Lower lobe of right lung (tissue), 2 donors: ENCODE results near the gene SPATA2. TPM values are rescaled to one million over a fixed set of nuclear protein-coding genes. Genes with fewer than 3 reads are reported as not detected.
"Not testable (repeated sequence)": the region's sequence is repeated elsewhere in the genome, so short reads cannot be mapped to it uniquely, and the experiment has no call there.

Source experiments
- ATAC-seq, 2 donors: fragments of 200-7000 bp; cut with Tn5 transposase; one replicate each; pipeline ENCODE4 v1.9.1; 2020 to 2022; ENCODE audit warnings: mild to moderate bottlenecking in 2 of 2, moderate library complexity in 2 of 2
- DNase-seq: peaks from one replicate; pipeline ENCODE4 v3.0.0-alpha.2; 2020
- H3K27ac ChIP-seq: fragments of 200-600 bp; one replicate; pipeline ENCODE4 v1.8.0; 2022
- H3K27me3 ChIP-seq: fragments of 200-600 bp; one replicate; pipeline ENCODE4 v1.8.0; 2022; ENCODE audit warnings: low read depth
- H3K36me3 ChIP-seq: fragments of 200-600 bp; one replicate; pipeline ENCODE4 v1.8.0; 2022; ENCODE audit warnings: mild to moderate bottlenecking
- H3K4me1 ChIP-seq: fragments of 200-600 bp; one replicate; pipeline ENCODE4 v1.8.0; 2022
- H3K4me3 ChIP-seq: fragments of 200-600 bp; one replicate; pipeline ENCODE4 v1.8.0; 2022; ENCODE audit warnings: mild to moderate bottlenecking
- H3K9me3 ChIP-seq: fragments of 200-600 bp; one replicate; pipeline ENCODE4 v1.8.0; 2022
- CTCF ChIP-seq: fragments of 200-600 bp; IDR thresholded peaks from one replicate; pipeline ENCODE4 v1.8.0; 2022; ENCODE audit warnings: antibody characterized with exemption, mild to moderate bottlenecking
- intact Hi-C: fragments of 100-400 bp; cut with DNase I; formaldehyde crosslinking; loops from one replicate; pipeline ENCODE4 v1.11.0; 2022
- long read RNA-seq: library from polyadenylated mRNA; unstranded; transcript quantifications from one replicate; pipeline ENCODE4 v2.0.0, GENCODE V29; 2021
- total RNA-seq: library from RNA; stranded (reverse); fragmentation: NEBNext Ultra II Directional; extraction: Animal tissue kit (Norgen Biotek cat#: 25700); gene quantifications from one replicate; pipeline ENCODE4 v1.2.1, GENCODE V29; 2021
- donor health status: DM: no; HTN: yes; CAD: no; lungs with severe emphysema.

The SPATA2 gene, protein sequence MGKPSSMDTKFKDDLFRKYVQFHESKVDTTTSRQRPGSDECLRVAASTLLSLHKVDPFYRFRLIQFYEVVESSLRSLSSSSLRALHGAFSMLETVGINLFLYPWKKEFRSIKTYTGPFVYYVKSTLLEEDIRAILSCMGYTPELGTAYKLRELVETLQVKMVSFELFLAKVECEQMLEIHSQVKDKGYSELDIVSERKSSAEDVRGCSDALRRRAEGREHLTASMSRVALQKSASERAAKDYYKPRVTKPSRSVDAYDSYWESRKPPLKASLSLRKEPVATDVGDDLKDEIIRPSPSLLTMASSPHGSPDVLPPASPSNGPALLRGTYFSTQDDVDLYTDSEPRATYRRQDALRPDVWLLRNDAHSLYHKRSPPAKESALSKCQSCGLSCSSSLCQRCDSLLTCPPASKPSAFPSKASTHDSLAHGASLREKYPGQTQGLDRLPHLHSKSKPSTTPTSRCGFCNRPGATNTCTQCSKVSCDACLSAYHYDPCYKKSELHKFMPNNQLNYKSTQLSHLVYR
- 7.2 TPM for total RNA-seq
- long read RNA-seq, full-length matches to known transcripts = 8 of 13 reads
- long read RNA-seq, partial matches to known transcripts = 0 of 13 reads
- long read RNA-seq, other reads (novel, unspliced or antisense) = 5 of 13 reads

DNA sequence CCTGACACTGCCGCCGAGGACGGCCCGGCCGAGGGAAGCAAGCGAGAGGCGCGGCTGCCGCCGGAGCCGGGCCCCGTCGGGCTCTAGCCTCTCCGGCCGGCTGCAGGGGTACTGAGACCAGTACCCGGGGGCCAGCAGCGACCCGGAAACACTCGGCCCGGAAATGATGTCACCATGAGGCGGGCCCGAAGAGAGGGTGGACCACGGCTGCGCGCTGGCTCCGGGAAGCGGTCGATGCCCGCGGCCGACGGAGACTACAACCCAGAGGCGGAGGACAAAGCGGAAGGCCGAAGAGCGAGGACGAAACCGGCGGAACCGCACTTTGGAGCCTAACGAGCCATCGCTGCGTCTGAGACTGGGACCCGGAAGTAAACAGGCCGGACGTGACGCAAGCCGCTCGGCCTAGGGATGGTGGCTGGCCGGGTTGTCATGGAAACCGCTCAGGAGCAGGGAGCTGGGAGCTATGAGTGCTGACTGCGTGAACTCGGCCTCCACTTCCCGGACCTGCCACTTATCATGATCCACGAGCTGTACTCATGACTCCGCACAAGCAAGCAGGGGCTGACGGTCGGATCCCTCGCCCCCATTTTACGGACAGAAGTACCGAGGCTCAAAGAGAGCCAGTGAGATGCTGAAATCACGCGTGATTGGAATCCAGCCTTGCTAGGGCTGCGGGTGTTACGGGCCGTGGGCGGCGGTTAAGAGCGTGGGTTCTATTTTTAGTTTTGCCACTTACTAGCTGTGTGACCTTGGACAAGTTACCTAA, at the start of gene SPATA2:
Gene SPATA2 (minus strand): TSS at position 150 of the 766 bp plus-strand sequence. CDS start 7,039 bp downstream, outside the sequence.
- H3K36me3 ChIP-seq = peaks cover 3% of the 10 kb centered on the region
- peaks cover 29% of the 10 kb centered on the region for H3K4me1 ChIP-seq
- H3K27ac ChIP-seq = peak within 1 kb of the TSS; percentile 97
- H3K9me3 ChIP-seq = no peaks in the 10 kb centered on the region
- H3K4me3 ChIP-seq = peak within 1 kb of the TSS; percentile 88
- TF ChIP-seq CTCF = no peak
- DNase-seq = peak; percentile 98
- ATAC-seq = peak; percentile 95 to 96
- intact Hi-C loops = no loop called here
- no peaks in the 10 kb centered on the region for H3K27me3 ChIP-seq

DNA sequence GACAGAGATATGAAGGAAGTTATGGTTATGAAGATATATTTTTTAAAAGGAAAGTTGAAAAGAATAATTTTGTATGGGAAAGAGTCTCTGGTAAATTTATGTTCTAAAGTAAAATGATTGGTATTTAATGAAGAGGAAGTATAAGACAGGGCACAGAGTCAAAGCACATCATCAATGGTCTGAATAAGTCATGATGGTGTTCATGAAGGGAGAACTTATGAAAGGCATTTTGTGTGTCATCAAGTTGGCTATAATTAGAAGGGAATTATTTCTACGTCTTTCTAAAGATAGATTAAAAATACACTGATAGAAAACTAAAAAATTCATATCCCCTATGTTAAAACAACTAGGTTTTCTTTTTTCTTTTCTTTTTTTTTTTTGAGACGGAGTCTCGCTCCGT, 46.1 kb upstream of the SPATA2 start:
- Histone ChIP-seq H3K9me3 (no peaks in the 10 kb centered on the region), H3K27me3 (no peaks in the 10 kb centered on the region), H3K4me1 (no peaks in the 10 kb centered on the region), H3K4me3 (no peak overlapping the region), H3K27ac (no peak overlapping the region), H3K36me3 (peaks cover 23% of the 10 kb centered on the region)
- DNase-seq (no peak), ATAC-seq (no peak)
- intact Hi-C loops = no loop called here
- TF ChIP-seq CTCF = no peak

DNA sequence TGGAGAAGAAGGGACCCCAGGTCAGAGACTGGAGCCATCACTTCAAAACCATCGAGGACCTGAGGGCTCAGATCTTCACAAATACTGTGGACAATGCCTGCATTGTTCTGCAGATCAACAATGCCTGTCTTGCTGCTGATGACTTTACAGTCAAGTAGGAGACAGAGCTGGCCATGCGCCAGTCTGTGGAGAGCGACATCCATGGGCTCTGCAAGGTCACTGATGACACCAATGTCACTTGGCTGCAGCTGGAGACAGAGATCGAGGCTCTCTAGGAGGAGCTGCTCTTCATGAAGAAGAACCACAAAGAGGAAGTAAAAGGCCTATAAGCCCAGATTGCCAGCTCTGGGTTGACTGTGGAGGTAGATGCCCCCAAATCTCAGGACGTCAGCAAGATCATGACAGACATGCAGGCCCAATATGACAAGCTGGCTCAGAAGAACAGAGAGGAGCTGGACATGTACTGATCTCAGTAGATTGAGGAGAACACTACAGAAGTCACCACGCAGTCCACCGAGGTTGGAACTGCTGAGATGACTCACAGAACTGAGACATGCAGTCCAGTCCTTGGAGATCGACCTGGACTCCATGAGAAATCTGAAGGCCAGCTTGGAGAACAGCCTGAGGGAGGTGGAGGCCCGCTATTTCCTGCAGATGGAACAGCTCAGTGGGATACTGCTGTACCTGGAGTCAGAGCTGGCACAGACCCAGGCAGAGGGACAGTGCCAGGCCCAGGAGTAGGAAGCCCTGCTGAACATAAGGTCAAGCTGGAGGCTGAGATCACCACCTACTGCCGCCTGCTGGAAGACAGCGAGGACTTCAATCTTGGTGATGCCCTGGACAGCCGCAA, 42.0 kb upstream of the SPATA2 start:
- H3K4me1 ChIP-seq, H3K27ac ChIP-seq, H3K27me3 ChIP-seq, intact Hi-C loops, DNase-seq, ATAC-seq, H3K4me3 ChIP-seq, H3K9me3 ChIP-seq: not testable (repeated sequence)
- H3K36me3 ChIP-seq = peaks cover 64% of the 10 kb centered on the region

- no peaks in the 10 kb centered on the region for H3K9me3 ChIP-seq
- no peak overlapping the region for H3K4me3 ChIP-seq
- TF ChIP-seq CTCF = no peak
- H3K27me3 ChIP-seq = no peaks in the 10 kb centered on the region
- peaks cover 70% of the 10 kb centered on the region for H3K36me3 ChIP-seq
- DNase-seq = no peak
- peak in 1 of 2 donors; percentile 10 for ATAC-seq
- H3K4me1 ChIP-seq = no peaks in the 10 kb centered on the region
- intact Hi-C loops = no loop called here
- H3K27ac ChIP-seq = no peak overlapping the region
Observed at GRCh38 chr20:49956689-49957088, 41.4 kb upstream of the SPATA2 start.

GRCh38 chr20:49955830-49956396, 40.6 kb upstream of the SPATA2 start:
- H3K27me3 ChIP-seq, intact Hi-C loops: not testable (repeated sequence)

More at GRCh38 chr20:49955830-49956396, 40.6 kb upstream of the SPATA2 start:
- H3K4me3 ChIP-seq, ATAC-seq, H3K27ac ChIP-seq, DNase-seq, H3K4me1 ChIP-seq, H3K9me3 ChIP-seq: not testable (repeated sequence)
- peaks cover 78% of the 10 kb centered on the region for H3K36me3 ChIP-seq
